Measurements from ENCODE around the gene WDR6. TPM values are rescaled to one million over a fixed set of nuclear protein-coding genes. Genes with fewer than 3 reads are reported as not detected.

Gene WDR6
- total and polyA plus RNA-seq, 9 of the 15 experiments (the other 6 are each of a cell fraction or from before 2014, with no cell fraction given) = 8.9 to 90.6 (median 44.7) TPM

DNA sequence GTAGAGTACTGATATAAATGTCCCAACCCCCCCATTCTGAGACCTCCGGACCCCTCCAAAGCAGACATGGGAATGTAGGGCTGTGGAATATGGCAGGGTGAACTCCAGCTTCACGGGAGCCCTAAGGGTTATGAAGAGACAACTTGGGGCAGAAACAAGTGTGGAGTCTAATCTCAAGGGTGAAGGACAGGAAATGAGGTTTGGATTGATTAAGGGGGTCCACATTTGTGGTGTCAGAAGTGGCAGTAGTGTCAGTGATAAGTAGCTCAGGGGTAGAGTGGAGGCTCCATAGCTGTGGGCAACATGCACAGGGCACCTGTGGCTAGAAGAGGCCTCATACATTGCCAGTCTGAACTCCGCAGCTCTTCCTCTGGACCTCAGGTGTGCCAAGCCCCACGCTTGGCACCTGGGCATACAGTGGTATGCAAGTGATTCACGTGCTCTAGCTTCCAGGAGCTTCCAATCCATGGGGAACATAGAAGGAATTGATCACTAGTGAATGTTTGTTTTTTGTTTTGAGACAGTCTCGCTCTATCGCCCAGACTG, 21.3 kb upstream of the WDR6 start:
- in situ Hi-C loops (cut with MboI) (no loop called here), intact Hi-C loops (cut with micrococcal nuclease) (loop anchor here (5.0 kb wide), 1 partner anchor 171 kb away; no protein-coding TSS in a partner anchor)
- ChIA-PET CTCF (ENCODE audit: low intra/inter-chr PET ratio) (no interaction called here), POLR2A (interaction anchor here (0.5 to 2.0 kb wide), 3 partner anchors 12 to 135 kb away, joined by 3 to 5 read pairs (median 4); partner anchors contain the start of gene USP19)
- ATAC-seq (no peak), FAIRE-seq (no peak), DNase-seq (ENCODE audit: extremely low read depth in 1 of 4, low spot score in 3 of 4) (no peak)
- H3K4me2 ChIP-seq (ENCODE audit: insufficient read depth, low read length) = no peak overlapping the region
- TF ChIP-seq ZNF165 (CRISPR knock-in tag; IDR thresholded peaks at IDR 0.05; ENCODE audit: borderline replicate concordance) = no peak
- TF ChIP-seq BRCA1 (IDR thresholded peaks at IDR 0.05) = no peak
- no peak for TF ChIP-seq BRCA1 (CRISPR knock-in tag; IDR thresholded peaks at IDR 0.05)
- TF ChIP-seq SUPT5H (IDR thresholded peaks at IDR 0.05) = no peak
- no peak for TF ChIP-seq CTBP1 (IDR thresholded peaks at IDR 0.05; ENCODE audit: borderline replicate concordance)
- no peak for TF ChIP-seq PYGO2 (tag; IDR thresholded peaks at IDR 0.05)
- TF ChIP-seq POLR2AphosphoS5 (IDR thresholded peaks at IDR 0.05; ENCODE audit: control insufficient read depth, insufficient read depth, low read depth, low read length) = peak; percentile 24; the same call in 1 of the 2 replicates
- no peak for TF ChIP-seq ZFP30 (CRISPR knock-in tag; IDR thresholded peaks at IDR 0.05; ENCODE audit: borderline replicate concordance)
- TF ChIP-seq, protein P1, sequence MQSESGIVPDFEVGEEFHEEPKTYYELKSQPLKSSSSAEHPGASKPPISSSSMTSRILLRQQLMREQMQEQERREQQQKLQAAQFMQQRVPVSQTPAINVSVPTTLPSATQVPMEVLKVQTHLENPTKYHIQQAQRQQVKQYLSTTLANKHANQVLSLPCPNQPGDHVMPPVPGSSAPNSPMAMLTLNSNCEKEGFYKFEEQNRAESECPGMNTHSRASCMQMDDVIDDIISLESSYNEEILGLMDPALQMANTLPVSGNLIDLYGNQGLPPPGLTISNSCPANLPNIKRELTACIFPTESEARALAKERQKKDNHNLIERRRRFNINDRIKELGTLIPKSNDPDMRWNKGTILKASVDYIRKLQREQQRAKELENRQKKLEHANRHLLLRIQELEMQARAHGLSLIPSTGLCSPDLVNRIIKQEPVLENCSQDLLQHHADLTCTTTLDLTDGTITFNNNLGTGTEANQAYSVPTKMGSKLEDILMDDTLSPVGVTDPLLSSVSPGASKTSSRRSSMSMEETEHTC (IDR thresholded peaks at IDR 0.05) = no peak
- TF ChIP-seq MXI1 (IDR thresholded peaks at IDR 0.05; ENCODE audit: low read depth, low read length) = no peak
- no peak for TF ChIP-seq TFAM (CRISPR knock-in tag; conservative IDR thresholded peaks at IDR 0.05)
- TF ChIP-seq CREM (IDR thresholded peaks at IDR 0.05; ENCODE audit: low read depth) = no peak
- TF ChIP-seq E2F6 (IDR thresholded peaks at IDR 0.05; ENCODE audit: borderline replicate concordance in 1 of 2, extremely low read depth in 1 of 2, insufficient read depth in 1 of 2, insufficient read length in 1 of 2, low read depth in 1 of 2, low read length in 1 of 2, poor library complexity in 1 of 2, severe bottlenecking in 1 of 2) = no peak
- TF ChIP-seq, protein P2, sequence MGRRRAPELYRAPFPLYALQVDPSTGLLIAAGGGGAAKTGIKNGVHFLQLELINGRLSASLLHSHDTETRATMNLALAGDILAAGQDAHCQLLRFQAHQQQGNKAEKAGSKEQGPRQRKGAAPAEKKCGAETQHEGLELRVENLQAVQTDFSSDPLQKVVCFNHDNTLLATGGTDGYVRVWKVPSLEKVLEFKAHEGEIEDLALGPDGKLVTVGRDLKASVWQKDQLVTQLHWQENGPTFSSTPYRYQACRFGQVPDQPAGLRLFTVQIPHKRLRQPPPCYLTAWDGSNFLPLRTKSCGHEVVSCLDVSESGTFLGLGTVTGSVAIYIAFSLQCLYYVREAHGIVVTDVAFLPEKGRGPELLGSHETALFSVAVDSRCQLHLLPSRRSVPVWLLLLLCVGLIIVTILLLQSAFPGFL (CRISPR knock-in tag; IDR thresholded peaks at IDR 0.05) = no peak
- TF ChIP-seq POLR2A (conservative IDR thresholded peaks at IDR 0.05) = peak; percentile 40; the same call in 1 of the 2 replicates
- TF ChIP-seq ZNF764 (CRISPR knock-in tag; IDR thresholded peaks at IDR 0.05; ENCODE audit: low read depth) = no peak
- H3K27me3 ChIP-seq (ENCODE audit: control insufficient read depth in 2 of 2, insufficient read depth in 2 of 2, low read length in 2 of 2) = no peaks in the 10 kb centered on the region
- no TSS peak for BruUV-seq (replicated peaks)
- H3K27ac ChIP-seq (ENCODE audit: extremely low read depth, low read depth, low read length) = no peak overlapping the region
- no peak overlapping the region for H3K9ac ChIP-seq (ENCODE audit: insufficient read depth in 1 of 2, low read depth in 2 of 2, low read length in 2 of 2)
- no peaks in the 10 kb centered on the region for H4K20me1 ChIP-seq (replicated peaks; ENCODE audit: control insufficient read depth, insufficient read depth, low read length)
- H3K36me3 ChIP-seq (ENCODE audit: control insufficient read depth, insufficient read depth, low read length) = peaks cover 45% of the 10 kb centered on the region; the same call in 2 of the 3 replicates
- no peaks in the 10 kb centered on the region for H3K9me3 ChIP-seq (replicated peaks; ENCODE audit: control insufficient read depth, insufficient read depth, low read depth, low read length)
- H3K79me2 ChIP-seq (ENCODE audit: control insufficient read depth, insufficient read depth, low read length) = no peaks in the 10 kb centered on the region
- no peaks in the 10 kb centered on the region for H3K9me1 ChIP-seq (ENCODE audit: control insufficient read depth, insufficient read depth, low read length)
- H3K4me3 ChIP-seq = no peak overlapping the region
- 84% methylated on average over 7 of the region's 7 CpGs for WGBS (ENCODE audit: insufficient coverage, low coverage, missing lambda C conversion rate)
- H3K4me1 ChIP-seq (replicated peaks in 1 of 2; ENCODE audit: control insufficient read depth in 2 of 2, insufficient read depth in 2 of 2, low read length in 2 of 2) = peaks cover 9 to 21% of the 10 kb centered on the region in 2 experiments
- no peak overlapping the region for H2AFZ ChIP-seq (ENCODE audit: low read depth, low read length)
